ENCODE data around the gene PPP2R5B.

DNA sequence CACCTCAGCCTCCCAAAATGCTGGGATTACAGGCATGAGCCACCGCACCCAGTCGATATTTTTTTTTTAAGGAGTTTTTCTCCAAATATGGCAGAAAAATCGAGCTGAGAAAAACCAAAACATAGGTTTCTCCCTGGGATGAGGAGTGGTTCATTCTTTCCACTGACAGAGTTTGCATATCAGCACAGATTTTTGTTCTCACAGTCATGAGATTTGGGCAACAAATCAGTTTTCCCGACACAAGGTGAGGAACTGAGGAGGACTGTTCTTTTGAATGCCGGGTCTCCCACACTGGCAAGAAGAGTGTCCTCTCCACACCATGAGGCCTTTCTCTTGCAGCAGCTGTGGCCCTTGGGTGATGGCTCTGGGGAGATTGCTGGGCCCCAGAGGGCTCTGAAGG, 42.2 kb upstream of the PPP2R5B start:
- TF ChIP-seq EZH2 (IDR thresholded peaks at IDR 0.05) (no peak), CTCF (IDR thresholded peaks at IDR 0.05) (no peak)
